Measurements from ENCODE around the gene RPL34.

DNA sequence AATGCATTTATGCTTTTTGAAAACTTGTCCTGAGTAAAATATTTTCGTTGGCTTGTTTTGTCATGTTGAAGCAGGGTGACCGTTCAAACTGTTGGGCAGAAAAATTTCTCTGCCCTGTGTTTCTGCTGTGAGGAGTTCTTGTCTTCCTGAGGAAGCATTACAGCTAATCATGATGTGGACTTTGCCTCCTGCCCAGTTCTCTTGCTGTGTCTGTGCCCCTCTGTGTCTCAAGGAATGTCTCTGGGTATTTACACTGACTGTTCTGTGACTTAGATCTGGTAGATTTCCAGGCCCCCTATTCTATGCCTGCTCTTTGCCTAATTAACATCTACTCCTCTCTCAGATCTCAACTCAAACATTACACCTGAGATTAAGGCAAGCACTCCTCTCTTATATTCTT, 30.4 kb upstream of the RPL34 start:
- TF ChIP-seq YY1 (IDR thresholded peaks at IDR 0.05; ENCODE audit: insufficient read depth, insufficient read length) (no peak), SUZ12 (IDR thresholded peaks at IDR 0.05; ENCODE audit: extremely low read depth, insufficient read depth, insufficient read length) (no peak), ZNF274 (IDR thresholded peaks at IDR 0.05; ENCODE audit: low read depth, low read length) (no peak)

Data from NT2/D1 (cell line).